ENCODE measurements around the gene RHOBTB1. TPM values are rescaled to one million over a fixed set of nuclear protein-coding genes. Genes with fewer than 3 reads are reported as not detected.

Gene RHOBTB1
- total RNA-seq, 4 donors from 2014 or later, result 15.5 to 44.0 (median 25.3) TPM

DNA sequence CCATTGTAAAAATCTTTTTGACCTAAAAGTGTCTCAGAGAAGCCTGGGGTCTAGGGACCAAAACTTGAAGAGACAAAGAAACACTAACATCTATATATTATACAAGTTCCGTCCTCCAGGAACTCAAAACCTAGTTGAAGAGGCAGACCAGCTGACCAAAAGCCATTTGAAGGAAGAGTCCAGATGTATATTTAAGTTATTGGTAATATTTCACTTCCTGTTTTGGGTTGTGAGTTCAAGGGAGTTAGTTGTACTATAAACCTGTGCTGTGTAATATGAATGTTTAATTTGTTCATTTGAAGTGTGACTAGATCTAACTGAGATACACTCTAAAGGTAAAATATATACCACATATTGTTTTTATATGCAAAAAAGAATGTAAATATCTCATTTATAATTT lies 120.7 kb downstream of the RHOBTB1 start:
- 78 to 84% methylated on average over 1 of the region's 1 CpG for whole genome bisulfite sequencing, 2 donors (ENCODE audit: low coverage in 1 of 2)
- Histone ChIP-seq H3K4me3 (no peak overlapping the region), H3K36me3 (no peaks in the 10 kb centered on the region), H3K27me3 (no peaks in the 10 kb centered on the region), H3K27ac (no peak overlapping the region), H3K4me1 (peaks cover 0 to 31% (median 0%) of the 10 kb centered on the region in 3 donors), H3K9me3 (no peaks in the 10 kb centered on the region)
- no peak for ATAC-seq
- TF ChIP-seq, protein P1, sequence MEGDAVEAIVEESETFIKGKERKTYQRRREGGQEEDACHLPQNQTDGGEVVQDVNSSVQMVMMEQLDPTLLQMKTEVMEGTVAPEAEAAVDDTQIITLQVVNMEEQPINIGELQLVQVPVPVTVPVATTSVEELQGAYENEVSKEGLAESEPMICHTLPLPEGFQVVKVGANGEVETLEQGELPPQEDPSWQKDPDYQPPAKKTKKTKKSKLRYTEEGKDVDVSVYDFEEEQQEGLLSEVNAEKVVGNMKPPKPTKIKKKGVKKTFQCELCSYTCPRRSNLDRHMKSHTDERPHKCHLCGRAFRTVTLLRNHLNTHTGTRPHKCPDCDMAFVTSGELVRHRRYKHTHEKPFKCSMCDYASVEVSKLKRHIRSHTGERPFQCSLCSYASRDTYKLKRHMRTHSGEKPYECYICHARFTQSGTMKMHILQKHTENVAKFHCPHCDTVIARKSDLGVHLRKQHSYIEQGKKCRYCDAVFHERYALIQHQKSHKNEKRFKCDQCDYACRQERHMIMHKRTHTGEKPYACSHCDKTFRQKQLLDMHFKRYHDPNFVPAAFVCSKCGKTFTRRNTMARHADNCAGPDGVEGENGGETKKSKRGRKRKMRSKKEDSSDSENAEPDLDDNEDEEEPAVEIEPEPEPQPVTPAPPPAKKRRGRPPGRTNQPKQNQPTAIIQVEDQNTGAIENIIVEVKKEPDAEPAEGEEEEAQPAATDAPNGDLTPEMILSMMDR (IDR thresholded peaks at IDR 0.05), result no peak
- TF ChIP-seq POLR2A (IDR thresholded peaks at IDR 0.05) (no peak), POLR2AphosphoS5 (IDR thresholded peaks at IDR 0.05) (no peak), EP300 (IDR thresholded peaks at IDR 0.05) (no peak)

DNA sequence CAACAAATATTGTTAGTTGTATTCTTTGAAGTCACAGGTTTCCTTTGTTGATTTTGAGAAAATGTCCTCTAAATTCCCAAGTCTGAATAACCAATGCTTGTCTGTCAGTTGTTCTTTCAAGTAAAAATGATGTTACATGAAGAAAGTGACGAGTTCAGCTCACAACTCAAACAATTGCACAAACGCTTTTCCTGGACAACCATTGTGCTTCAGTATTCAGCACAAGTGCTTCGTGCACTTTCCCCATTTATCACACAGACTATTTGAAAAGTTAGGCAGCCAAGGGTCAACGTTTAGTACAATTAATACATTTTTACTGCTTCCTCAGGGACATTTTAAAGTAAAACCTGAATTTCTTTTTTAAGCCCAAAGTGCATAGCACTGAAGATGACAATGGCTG lies 121.2 kb downstream of the RHOBTB1 start:
- Histone ChIP-seq H3K36me3 (no peaks in the 10 kb centered on the region), H3K27me3 (no peaks in the 10 kb centered on the region), H3K4me1 (peaks cover 0 to 31% (median 0%) of the 10 kb centered on the region in 3 donors), H3K9me3 (no peaks in the 10 kb centered on the region), H3K4me3 (no peak overlapping the region), H3K27ac (no peak overlapping the region)
- ATAC-seq, result no peak
- 59 to 78% methylated on average over 2 to 4 of the region's 4 CpGs for WGBS, 2 donors (ENCODE audit: low coverage in 1 of 2)
- TF ChIP-seq, protein P1 (IDR thresholded peaks at IDR 0.05), result no peak
- no peak for TF ChIP-seq POLR2A (IDR thresholded peaks at IDR 0.05)
- no peak for TF ChIP-seq POLR2AphosphoS5 (IDR thresholded peaks at IDR 0.05)
- TF ChIP-seq EP300 (IDR thresholded peaks at IDR 0.05), result no peak

DNA sequence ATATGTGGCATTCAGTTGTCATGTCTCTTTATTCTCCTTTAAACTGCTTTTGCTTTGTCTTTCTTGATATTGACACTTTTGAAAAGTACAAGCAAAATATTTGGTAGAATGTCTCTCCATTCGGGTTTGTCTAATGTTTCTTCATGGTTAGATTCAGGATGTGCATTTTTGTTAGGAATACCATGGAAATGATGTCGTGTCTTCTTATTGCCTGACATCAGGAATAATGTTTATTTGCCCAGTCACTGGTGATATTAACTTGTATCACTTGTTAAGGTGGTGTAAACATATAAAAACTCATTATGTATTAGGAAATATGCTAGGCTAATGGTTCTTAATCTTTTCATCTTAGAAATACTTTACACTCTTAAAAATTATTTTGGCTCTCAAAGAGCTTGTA lies 122.3 kb downstream of the RHOBTB1 start:
- Histone ChIP-seq H3K36me3 (no peaks in the 10 kb centered on the region), H3K4me3 (no peak overlapping the region), H3K4me1 (peaks cover 0 to 42% (median 3%) of the 10 kb centered on the region in 3 donors), H3K27me3 (no peaks in the 10 kb centered on the region), H3K9me3 (no peaks in the 10 kb centered on the region), H3K27ac (no peak overlapping the region)
- TF ChIP-seq, protein P1 (IDR thresholded peaks at IDR 0.05), result no peak
- no peak for TF ChIP-seq POLR2AphosphoS5 (IDR thresholded peaks at IDR 0.05)
- TF ChIP-seq EP300 (IDR thresholded peaks at IDR 0.05), result no peak
- TF ChIP-seq POLR2A (IDR thresholded peaks at IDR 0.05), result no peak
- ATAC-seq, result no peak
- 71 to 84% methylated on average over 2 of the region's 2 CpGs for WGBS, 2 donors (ENCODE audit: low coverage in 1 of 2)

DNA sequence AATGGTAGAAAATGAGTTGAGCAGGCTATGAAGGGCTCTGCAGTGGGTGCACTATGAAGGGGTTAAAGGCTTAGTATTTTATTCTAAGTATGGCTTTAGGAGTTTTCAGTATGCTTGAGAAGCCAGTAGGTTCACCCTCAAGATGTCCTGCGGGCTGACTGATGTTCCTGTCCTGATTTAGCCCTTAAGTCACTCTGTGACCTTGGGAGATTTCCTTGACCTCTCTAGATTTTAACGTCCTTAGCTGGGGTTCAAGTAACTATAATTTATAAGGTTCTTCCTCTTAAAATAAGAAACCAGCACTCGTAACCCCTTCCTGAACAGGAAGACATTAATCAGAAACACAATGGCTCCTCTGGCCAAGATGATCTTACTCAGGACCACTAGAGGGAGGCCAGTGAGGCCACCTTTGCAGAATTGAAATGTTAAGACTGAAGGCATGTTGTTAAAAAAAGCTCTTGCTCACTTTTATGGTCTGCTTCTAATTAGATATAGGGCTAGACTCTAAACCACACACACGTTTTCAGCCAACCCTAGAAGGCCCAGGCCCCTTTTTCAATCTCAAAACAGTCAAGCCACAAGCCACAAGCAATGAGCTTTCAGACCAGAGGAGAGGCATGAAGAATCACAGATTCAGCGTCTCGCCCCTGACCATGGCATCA lies 123.8 kb downstream of the RHOBTB1 start:
- Histone ChIP-seq H3K36me3 (no peaks in the 10 kb centered on the region), H3K4me3 (no peak overlapping the region), H3K27ac (no peak overlapping the region), H3K9me3 (no peaks in the 10 kb centered on the region), H3K4me1 (peaks cover 0 to 42% (median 3%) of the 10 kb centered on the region in 3 donors), H3K27me3 (no peaks in the 10 kb centered on the region)
- WGBS, 2 donors (ENCODE audit: low coverage in 1 of 2), result 54 to 72% methylated on average over 6 of the region's 6 CpGs
- TF ChIP-seq, protein P1 (IDR thresholded peaks at IDR 0.05), result peak in 2 of 4 experiments; percentile 33 to 40
- no peak for TF ChIP-seq EP300 (IDR thresholded peaks at IDR 0.05)
- no peak for ATAC-seq

Small RNAs within 50 kb of the gene (small RNA-seq; reads per million reads assigned to genes)
- gene RNU2-72P, result 0 reads per million in 4 donors

Other genes starting within 250 kb of the RHOBTB1 start
- 1 to 10 TPM in 2 of 4 donors, under 1 TPM in 2; 0.40 to 6.9 (median 1.3) TPM for gene CDK1, start 165.7 kb downstream of the RHOBTB1 start, total RNA-seq